ENCODE measurements around the gene OPALIN. TPM values are rescaled to one million over a fixed set of nuclear protein-coding genes. Genes with fewer than 3 reads are reported as not detected.

OPALIN gene
- polyA plus RNA-seq, 1 of the 3 experiments (the other 2 are of a cell fraction), result not detected

- CTCF ChIA-PET, result interaction anchor here (1.2 to 4.2 kb wide), 3 partner anchors 11 to 26 kb away, joined by 3 to 32 read pairs (median 14); no protein-coding TSS in a partner anchor
- H4K20me1 ChIP-seq (ENCODE audit: insufficient read depth), result no peaks in the 10 kb centered on the region
- no peak overlapping the region for H3K4me2 ChIP-seq
- H3K27me3 ChIP-seq (ENCODE audit: insufficient read depth), result peaks cover 3% of the 10 kb centered on the region; the same call in 1 of the 2 replicates
- no peak overlapping the region for H3K4me3 ChIP-seq (ENCODE audit: low read depth in 2 of 2, low read length in 1 of 2)
- no peak overlapping the region for H3K9ac ChIP-seq
- H3K4me1 ChIP-seq (ENCODE audit: control insufficient read depth in 1 of 2, insufficient read depth in 2 of 2, low read depth in 1 of 2, low read length in 1 of 2), result no peaks in the 10 kb centered on the region
- no peaks in the 10 kb centered on the region for H3F3A ChIP-seq (replicated peaks; ENCODE audit: insufficient read depth)
- H3K27ac ChIP-seq (ENCODE audit: low read depth in 2 of 2, low read length in 1 of 2), result no peak overlapping the region
- WGBS (ENCODE audit: low lambda C conversion rate), result 45% methylated on average over 6 of the region's 6 CpGs
- TF ChIP-seq MEF2A (IDR thresholded peaks at IDR 0.05; ENCODE audit: borderline replicate concordance, low read depth) (no peak), NRF1 (IDR thresholded peaks at IDR 0.05; ENCODE audit: low read depth, low read length) (no peak), NFIC (IDR thresholded peaks at IDR 0.05; ENCODE audit: borderline replicate concordance) (no peak), REST (IDR thresholded peaks at IDR 0.05; ENCODE audit: low read depth, low read length) (no peak)
- POLR2A ChIA-PET, result no interaction called here
- H3K79me2 ChIP-seq (ENCODE audit: insufficient read depth), result no peaks in the 10 kb centered on the region
- no peaks in the 10 kb centered on the region for H3K36me3 ChIP-seq (replicated peaks in 1 of 2; ENCODE audit: control insufficient read depth in 1 of 2, insufficient read depth in 2 of 2, low read length in 1 of 2)
- no peaks in the 10 kb centered on the region for H3K9me2 ChIP-seq
- DNase-seq, result no peak
- no peaks in the 10 kb centered on the region for H3K9me3 ChIP-seq
- no peak overlapping the region for H2AFZ ChIP-seq (ENCODE audit: low read depth)
Measured at GRCh38 chr10:96360331-96360730, 1.5 kb upstream of the OPALIN start.

- Histone ChIP-seq H3K4me1 (ENCODE audit: control insufficient read depth in 1 of 2, insufficient read depth in 2 of 2, low read depth in 1 of 2, low read length in 1 of 2) (no peaks in the 10 kb centered on the region), H2AFZ (ENCODE audit: low read depth) (no peak overlapping the region), H3K9ac (no peak overlapping the region), H3F3A (replicated peaks; ENCODE audit: insufficient read depth) (no peaks in the 10 kb centered on the region), H3K36me3 (replicated peaks in 1 of 2; ENCODE audit: control insufficient read depth in 1 of 2, insufficient read depth in 2 of 2, low read length in 1 of 2) (no peaks in the 10 kb centered on the region), H3K4me2 (no peak overlapping the region), H3K27me3 (ENCODE audit: insufficient read depth) (peaks cover 4% of the 10 kb centered on the region; the same call in 1 of the 2 replicates), H3K9me2 (no peaks in the 10 kb centered on the region), H4K20me1 (ENCODE audit: insufficient read depth) (no peaks in the 10 kb centered on the region), H3K4me3 (ENCODE audit: low read depth in 2 of 2, low read length in 1 of 2) (no peak overlapping the region), H3K79me2 (ENCODE audit: insufficient read depth) (no peaks in the 10 kb centered on the region), H3K27ac (ENCODE audit: low read depth in 2 of 2, low read length in 1 of 2) (no peak overlapping the region), H3K9me3 (no peaks in the 10 kb centered on the region)
- DNase-seq, result no peak
- POLR2A ChIA-PET, result no interaction called here
- CTCF ChIA-PET, result interaction anchor here (1.2 to 4.2 kb wide), 3 partner anchors 12 to 25 kb away, joined by 3 to 32 read pairs (median 14); no protein-coding TSS in a partner anchor
- WGBS (ENCODE audit: low lambda C conversion rate), result 70% methylated on average over 6 of the region's 6 CpGs
- TF ChIP-seq MXI1 (IDR thresholded peaks at IDR 0.05; ENCODE audit: low read depth, low read length), result no peak
- TF ChIP-seq YY1 (IDR thresholded peaks at IDR 0.05; ENCODE audit: low read depth), result no peak
- TF ChIP-seq FOXM1 (IDR thresholded peaks at IDR 0.05; ENCODE audit: low read depth), result no peak
- no peak for TF ChIP-seq RFX5 (IDR thresholded peaks at IDR 0.05; ENCODE audit: low read length)
- no peak for TF ChIP-seq NRF1 (IDR thresholded peaks at IDR 0.05; ENCODE audit: low read depth, low read length)
- TF ChIP-seq IRF3 (IDR thresholded peaks at IDR 0.05; ENCODE audit: low read depth, low read length), result no peak
- TF ChIP-seq USF2 (IDR thresholded peaks at IDR 0.05; ENCODE audit: borderline replicate concordance, low read depth, low read length), result no peak
- TF ChIP-seq USF1 (IDR thresholded peaks at IDR 0.05; ENCODE audit: borderline replicate concordance, low read depth), result no peak
- TF ChIP-seq TCF12 (IDR thresholded peaks at IDR 0.05), result no peak
- no peak for TF ChIP-seq TEAD4 (IDR thresholded peaks at IDR 0.05; ENCODE audit: borderline replicate concordance, insufficient read depth)
- TF ChIP-seq TAF1 (IDR thresholded peaks at IDR 0.05; ENCODE audit: borderline replicate concordance, low read depth, low read length), result no peak
- no peak for TF ChIP-seq MEF2A (IDR thresholded peaks at IDR 0.05; ENCODE audit: borderline replicate concordance, low read depth)
- no peak for TF ChIP-seq NFIC (IDR thresholded peaks at IDR 0.05; ENCODE audit: borderline replicate concordance)
- TF ChIP-seq CTCF (IDR thresholded peaks at IDR 0.05), result no peak
- TF ChIP-seq FOXJ3 (CRISPR knock-in tag; IDR thresholded peaks at IDR 0.05), result no peak
Measured at GRCh38 chr10:96359616-96360015, 814 bp upstream of the OPALIN start.
